Suppressor macrophage treated with lipopolysaccharide for 1 hour (primary cell): ENCODE measurements around the gene TBX4.

ENCODE experiments used
- DNase-seq, 3 donors: peaks; one replicate each; pipeline ENCODE4 v3.0.0-alpha.2; 2020 to 2022

TBX4 gene

GRCh38 chr17:61534414-61534813 lies 82.2 kb downstream of the TBX4 start:
- DNase-seq: no peak
